OCI-LY7 (cell line): Measurements from ENCODE around the gene NSUN7.

ENCODE experiments used
- EZH2phosphoT487 ChIP-seq: fragments of 200-600 bp; sonication (generic); IDR thresholded peaks from 2 replicates; pipeline ENCODE4 v1.6.1; 2018; ENCODE audit warnings: low read depth, borderline replicate concordance, mild to moderate bottlenecking, mixed run types, antibody characterized with exemption, low read length, moderate library complexity, mixed read lengths
- TF ChIP-seq, protein P1 (sequence below): fragments of 200-600 bp; sonication (generic); conservative IDR thresholded peaks from 2 replicates; pipeline ENCODE4 v1.5.1; 2014; ENCODE audit warnings: mild to moderate bottlenecking, antibody characterized with exemption, low read length, moderate library complexity, mixed read lengths

DNA sequence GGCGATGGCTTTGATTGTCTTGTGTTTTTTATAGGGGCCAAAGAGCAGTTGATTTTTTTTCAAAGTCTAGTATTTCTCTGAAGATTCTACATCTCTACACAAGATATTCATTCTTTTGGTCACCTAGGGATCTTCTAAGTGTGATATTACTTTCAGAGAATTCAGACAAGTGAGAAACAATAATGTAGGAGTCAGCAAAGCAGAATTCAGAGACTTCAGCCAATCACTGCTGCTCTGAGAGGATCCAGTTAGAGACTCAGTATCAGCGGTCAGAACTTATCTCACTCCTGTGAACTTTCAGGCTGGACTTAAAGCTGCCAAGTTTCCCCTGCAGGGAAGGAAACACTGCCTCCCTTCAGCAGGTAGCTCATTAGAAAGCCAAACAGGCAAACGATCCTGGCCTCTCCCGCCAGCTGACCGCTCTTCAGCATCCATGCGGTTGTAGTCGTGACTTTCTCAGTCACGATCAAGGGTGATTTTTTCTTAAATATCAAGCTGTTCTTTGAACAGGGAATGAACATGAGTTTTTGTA, 59.2 kb downstream of the NSUN7 start:
- TF ChIP-seq, protein P1, sequence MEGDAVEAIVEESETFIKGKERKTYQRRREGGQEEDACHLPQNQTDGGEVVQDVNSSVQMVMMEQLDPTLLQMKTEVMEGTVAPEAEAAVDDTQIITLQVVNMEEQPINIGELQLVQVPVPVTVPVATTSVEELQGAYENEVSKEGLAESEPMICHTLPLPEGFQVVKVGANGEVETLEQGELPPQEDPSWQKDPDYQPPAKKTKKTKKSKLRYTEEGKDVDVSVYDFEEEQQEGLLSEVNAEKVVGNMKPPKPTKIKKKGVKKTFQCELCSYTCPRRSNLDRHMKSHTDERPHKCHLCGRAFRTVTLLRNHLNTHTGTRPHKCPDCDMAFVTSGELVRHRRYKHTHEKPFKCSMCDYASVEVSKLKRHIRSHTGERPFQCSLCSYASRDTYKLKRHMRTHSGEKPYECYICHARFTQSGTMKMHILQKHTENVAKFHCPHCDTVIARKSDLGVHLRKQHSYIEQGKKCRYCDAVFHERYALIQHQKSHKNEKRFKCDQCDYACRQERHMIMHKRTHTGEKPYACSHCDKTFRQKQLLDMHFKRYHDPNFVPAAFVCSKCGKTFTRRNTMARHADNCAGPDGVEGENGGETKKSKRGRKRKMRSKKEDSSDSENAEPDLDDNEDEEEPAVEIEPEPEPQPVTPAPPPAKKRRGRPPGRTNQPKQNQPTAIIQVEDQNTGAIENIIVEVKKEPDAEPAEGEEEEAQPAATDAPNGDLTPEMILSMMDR = no peak
- TF ChIP-seq EZH2phosphoT487 = no peak
